Panc1 (cell line): ENCODE results near the gene SMG6. TPM values are rescaled to one million over a fixed set of nuclear protein-coding genes. Genes with fewer than 3 reads are reported as not detected.

Experiments used
- ATAC-seq: fragments of 200-7000 bp; cut with Tn5 transposase; 2 replicates; pipeline ENCODE4 v1.9.1; 2020; ENCODE audit warnings: mild to moderate bottlenecking, moderate library complexity
- BruUV-seq: library from RNA; stranded (reverse); fragments of 400-500 nt; replicated peaks from 2 replicates; lab custom pipeline; 2021; lab: Mats Ljungman, UMichigan
- CTCF ChIA-PET: fragments of 300-600 bp; sonication (Branson Sonifier 250); formaldehyde crosslinking; loops from one replicate; lab custom pipeline; 2022; ENCODE audit warnings: antibody characterized with exemption; lab: Charles Lee
- POLR2A ChIA-PET: fragments of 300-600 bp; sonication (Branson Sonifier 250); formaldehyde crosslinking; loops from one replicate; lab custom pipeline; 2022; ENCODE audit warnings: antibody characterized with exemption; lab: Charles Lee
- DNase-seq: peaks from one replicate; pipeline ENCODE4 v3.0.0-alpha.2; 2010; ENCODE audit warnings: low read depth, low spot score
- H3K27ac ChIP-seq: 2 replicates; pipeline ENCODE4 v1.5.1; 2011; ENCODE audit warnings: mild to moderate bottlenecking, low read length, inconsistent platforms
- H3K27me3 ChIP-seq: fragments of 200-500 bp; sonication (Bioruptor generic); 2 replicates; pipeline ENCODE4 v1.6.0; 2014; ENCODE audit warnings: low read length, inconsistent platforms; ENCODE audit not compliant: control insufficient read depth, insufficient read depth
- H3K36me3 ChIP-seq: fragments of 200-500 bp; sonication (Bioruptor generic); 2 replicates; pipeline ENCODE4 v1.5.1; 2014; ENCODE audit warnings: inconsistent platforms, mild to moderate bottlenecking, low read length, moderate library complexity; ENCODE audit not compliant: control insufficient read depth, insufficient read depth
- H3K4me1 ChIP-seq: 2 replicates; pipeline ENCODE4 v1.5.1; 2011; ENCODE audit warnings: inconsistent platforms, mild to moderate bottlenecking, low read length, moderate library complexity; ENCODE audit not compliant: control insufficient read depth, insufficient read depth
- H3K4me3 ChIP-seq, 2 experiments: 2 replicates each; pipeline ENCODE4 v1.5.1; 2011 to 2012; ENCODE audit warnings: low read depth in 2 of 2, low read length in 2 of 2, mild to moderate bottlenecking in 2 of 2, inconsistent platforms in 1 of 2, moderate library complexity in 1 of 2
- H3K9me3 ChIP-seq: fragments of 200-500 bp; sonication (Bioruptor generic); 2 replicates; pipeline ENCODE4 v1.5.1; 2014; ENCODE audit warnings: low read depth, mild to moderate bottlenecking, inconsistent platforms, low read length, moderate library complexity; ENCODE audit not compliant: control insufficient read depth, insufficient read depth
- CTCF ChIP-seq: fragments of 450-650 bp; IDR thresholded peaks from 2 replicates; pipeline ENCODE4 v1.5.1; 2017; ENCODE audit warnings: mild to moderate bottlenecking
- POLR2AphosphoS5 ChIP-seq: IDR thresholded peaks from 2 replicates; pipeline ENCODE4 v1.6.1; 2012; ENCODE audit warnings: mild to moderate bottlenecking, low read depth, low read length, moderate library complexity
- REST ChIP-seq, 2 experiments: IDR thresholded peaks; 2 replicates each; pipeline ENCODE4 v1.6.1; 2011 to 2012; ENCODE audit warnings: low read depth in 2 of 2, control low read depth in 1 of 2, low read length in 1 of 2, mild to moderate bottlenecking in 1 of 2, moderate library complexity in 1 of 2; ENCODE audit not compliant: insufficient read depth in 1 of 2
- SIN3A ChIP-seq: IDR thresholded peaks from 2 replicates; pipeline ENCODE4 v1.6.1; 2012; ENCODE audit warnings: low read depth, mild to moderate bottlenecking, low read length, moderate library complexity, borderline replicate concordance; ENCODE audit not compliant: insufficient read depth
- TCF7L2 ChIP-seq: IDR thresholded peaks from 2 replicates; pipeline ENCODE4 v1.6.1; 2011; ENCODE audit warnings: mild to moderate bottlenecking, low read depth, low read length, inconsistent platforms
- in situ Hi-C: cut with HindIII; loops from 2 replicates; pipeline ENCODE4 v1.10.0; 2016; ENCODE audit warnings: low sequenced_read_pairs, low pct_unique_long_range_greater_than_20kb
- intact Hi-C: fragments of 100-400 bp; cut with micrococcal nuclease; formaldehyde crosslinking; loops from one replicate; pipeline ENCODE4 v1.10.0; 2022; ENCODE audit not compliant: unreplicated experiment
- total RNA-seq: library from RNA; stranded (reverse); gene quantifications from one replicate; pipeline ENCODE4 v1.2.1, GENCODE V29; 2021; ENCODE audit not compliant: unreplicated experiment

SMG6 gene
- total RNA-seq, 1 experiment from 2014 or later: 17.8 TPM

- DNase-seq: no peak
These were observed 212.6 kb downstream of the SMG6 start for GRCh38 chr17:2090804-2091534.

GRCh38 chr17:2090210-2090641 is 213.4 kb downstream of the SMG6 start:
- ChIA-PET POLR2A (interaction anchor here (0.6 to 0.9 kb wide), 2 partner anchors 28 to 366 kb away, joined by 7 read pairs; no protein-coding TSS in a partner anchor), CTCF (no interaction called here)
- intact Hi-C loops: no loop called here
- Histone ChIP-seq H3K36me3 (no peaks in the 10 kb centered on the region), H3K4me3 (no peak overlapping the region), H3K27ac (no peak overlapping the region), H3K9me3 (no peaks in the 10 kb centered on the region), H3K4me1 (peaks cover 3% of the 10 kb centered on the region; the same call in 1 of the 2 replicates), H3K27me3 (no peaks in the 10 kb centered on the region)
- no TSS peak for BruUV-seq
- no peak for TF ChIP-seq TCF7L2
- TF ChIP-seq SIN3A: no peak
- no peak for TF ChIP-seq REST (IDR thresholded peaks at IDR 0.05; ENCODE audit: insufficient read depth in 1 of 2, low read depth in 2 of 2, low read length in 1 of 2)
- TF ChIP-seq POLR2AphosphoS5: no peak
- TF ChIP-seq CTCF: no peak
- in situ Hi-C loops: no loop called here
- ATAC-seq (no peak), DNase-seq (no peak)

More at GRCh38 chr17:2090804-2091534, 212.6 kb downstream of the SMG6 start:
- in situ Hi-C loops: no loop called here
- H3K27me3 ChIP-seq: no peaks in the 10 kb centered on the region
- H3K9me3 ChIP-seq: no peaks in the 10 kb centered on the region
- H3K4me1 ChIP-seq: peaks cover 3% of the 10 kb centered on the region; the same call in 1 of the 2 replicates
- BruUV-seq: no TSS peak
- intact Hi-C loops: no loop called here
- ATAC-seq: no peak
- POLR2A ChIA-PET: interaction anchor here (0.6 to 0.9 kb wide), 2 partner anchors 28 to 366 kb away, joined by 7 read pairs; no protein-coding TSS in a partner anchor
- H3K36me3 ChIP-seq: no peaks in the 10 kb centered on the region
- TF ChIP-seq TCF7L2 (no peak), SIN3A (no peak), POLR2AphosphoS5 (no peak)
- no peak overlapping the region for H3K27ac ChIP-seq
- H3K4me3 ChIP-seq: no peak overlapping the region
- CTCF ChIA-PET: interaction anchor here (0.9 kb wide), 1 partner anchor 23 kb away, joined by 5 read pairs; no protein-coding TSS in a partner anchor
